AG04450 (cell line): ENCODE measurements around the gene GET4. TPM values are rescaled to one million over a fixed set of nuclear protein-coding genes. Genes with fewer than 3 reads are reported as not detected.

Experiments used
- CTCF ChIA-PET: fragments of 300-600, 350-600 bp; formaldehyde crosslinking; extraction: SDS; loops from one replicate; lab custom pipeline; 2022; ENCODE audit warnings: antibody characterized with exemption, inconsistent platforms; lab: Charles Lee
- POLR2A ChIA-PET: fragments of 350-600 bp; formaldehyde crosslinking; extraction: SDS; loops from one replicate; lab custom pipeline; 2021; ENCODE audit warnings: antibody characterized with exemption, inconsistent platforms; lab: Yijun Ruan, JAX
- DNase-seq: peaks from one replicate; pipeline ENCODE4 v3.0.0-alpha.2; 2011; ENCODE audit warnings: low read depth, low spot score
- H3K27ac ChIP-seq: one replicate; pipeline ENCODE4 v1.5.1; 2012; ENCODE audit warnings: low read depth, low read length, control low read depth
- H3K27me3 ChIP-seq: one replicate; pipeline ENCODE4 v1.6.0; 2012; ENCODE audit warnings: low read length; ENCODE audit not compliant: control insufficient read depth, insufficient read depth
- H3K4me3 ChIP-seq: 2 replicates; pipeline ENCODE4 v1.5.1; 2011; ENCODE audit warnings: mild to moderate bottlenecking, low read depth, low read length, control low read depth
- H3K9me3 ChIP-seq: 2 replicates; pipeline ENCODE4 v1.5.1; 2012; ENCODE audit warnings: low read length; ENCODE audit not compliant: control insufficient read depth, insufficient read depth
- polyA plus RNA-seq: library from polyadenylated mRNA; depleted of rRNA; stranded (reverse); fragments of >200 nt; gene quantifications from 2 replicates; pipeline ENCODE4 v1.2.3, GENCODE V29; 2011
- TF ChIP-seq, protein P1 (sequence below): IDR thresholded peaks from 2 replicates; pipeline ENCODE4 v1.5.1; 2011; ENCODE audit warnings: low read depth, low read length, control low read depth, inconsistent platforms

Gene GET4
- polyA plus RNA-seq, 1 experiment = 13.9 TPM

DNA sequence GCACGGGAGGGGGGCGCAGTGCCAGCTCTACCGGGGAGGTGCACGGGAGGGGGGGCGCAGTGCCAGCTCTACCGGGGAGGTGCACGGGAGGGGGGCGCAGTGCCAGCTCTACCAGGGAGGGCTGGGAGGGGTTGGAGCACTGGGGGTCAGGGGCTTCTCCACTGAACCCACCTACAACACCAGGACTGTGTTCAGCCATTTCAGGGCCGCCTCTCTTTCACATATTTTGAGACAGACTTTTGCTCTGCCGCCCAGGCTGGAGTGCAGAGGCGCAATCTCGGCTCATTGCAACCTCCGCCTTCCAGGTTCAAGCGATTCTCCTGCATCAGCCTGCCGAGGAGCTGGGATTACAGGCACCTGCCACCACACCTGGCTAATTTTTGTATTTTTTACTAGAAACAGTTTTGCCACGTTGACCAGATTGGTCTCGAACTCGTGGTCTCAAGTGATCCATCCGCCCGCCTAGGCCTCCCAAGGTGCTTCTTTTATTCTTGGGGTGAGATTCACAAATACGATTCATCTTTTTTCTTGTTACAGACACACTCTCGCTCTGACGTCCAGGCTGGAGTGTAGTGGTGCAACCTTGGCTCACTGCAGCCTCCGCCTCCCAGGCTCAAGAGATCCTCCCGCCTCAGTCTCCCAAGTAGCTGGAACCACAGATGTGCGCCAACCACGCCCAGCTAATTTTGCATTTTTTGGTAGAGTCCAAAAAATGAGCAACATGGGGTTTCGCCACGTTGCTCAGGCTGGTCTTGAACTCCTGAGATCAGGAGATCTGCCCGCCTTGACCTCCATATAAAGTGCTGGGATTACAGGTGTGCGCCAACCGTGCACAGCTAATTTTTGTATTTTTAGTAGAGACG is 41.1 kb downstream of the GET4 start:
- Histone ChIP-seq H3K27ac (no peak overlapping the region), H3K4me3 (no peak overlapping the region), H3K27me3 (no peaks in the 10 kb centered on the region), H3K9me3 (no peaks in the 10 kb centered on the region; the same call in 1 of the 2 replicates)
- POLR2A ChIA-PET = no interaction called here
- TF ChIP-seq, protein P1, sequence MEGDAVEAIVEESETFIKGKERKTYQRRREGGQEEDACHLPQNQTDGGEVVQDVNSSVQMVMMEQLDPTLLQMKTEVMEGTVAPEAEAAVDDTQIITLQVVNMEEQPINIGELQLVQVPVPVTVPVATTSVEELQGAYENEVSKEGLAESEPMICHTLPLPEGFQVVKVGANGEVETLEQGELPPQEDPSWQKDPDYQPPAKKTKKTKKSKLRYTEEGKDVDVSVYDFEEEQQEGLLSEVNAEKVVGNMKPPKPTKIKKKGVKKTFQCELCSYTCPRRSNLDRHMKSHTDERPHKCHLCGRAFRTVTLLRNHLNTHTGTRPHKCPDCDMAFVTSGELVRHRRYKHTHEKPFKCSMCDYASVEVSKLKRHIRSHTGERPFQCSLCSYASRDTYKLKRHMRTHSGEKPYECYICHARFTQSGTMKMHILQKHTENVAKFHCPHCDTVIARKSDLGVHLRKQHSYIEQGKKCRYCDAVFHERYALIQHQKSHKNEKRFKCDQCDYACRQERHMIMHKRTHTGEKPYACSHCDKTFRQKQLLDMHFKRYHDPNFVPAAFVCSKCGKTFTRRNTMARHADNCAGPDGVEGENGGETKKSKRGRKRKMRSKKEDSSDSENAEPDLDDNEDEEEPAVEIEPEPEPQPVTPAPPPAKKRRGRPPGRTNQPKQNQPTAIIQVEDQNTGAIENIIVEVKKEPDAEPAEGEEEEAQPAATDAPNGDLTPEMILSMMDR = no peak
- CTCF ChIA-PET = no interaction called here
- DNase-seq = no peak

GRCh38 chr7:918118-918425 is 41.7 kb downstream of the GET4 start:
- DNase-seq = no peak
- H3K4me3 ChIP-seq = no peak overlapping the region
- no peaks in the 10 kb centered on the region; the same call in 1 of the 2 replicates for H3K9me3 ChIP-seq
- TF ChIP-seq, protein P1 = no peak
- ChIA-PET POLR2A (no interaction called here), CTCF (no interaction called here)
- no peak overlapping the region for H3K27ac ChIP-seq
- H3K27me3 ChIP-seq = no peaks in the 10 kb centered on the region

DNA sequence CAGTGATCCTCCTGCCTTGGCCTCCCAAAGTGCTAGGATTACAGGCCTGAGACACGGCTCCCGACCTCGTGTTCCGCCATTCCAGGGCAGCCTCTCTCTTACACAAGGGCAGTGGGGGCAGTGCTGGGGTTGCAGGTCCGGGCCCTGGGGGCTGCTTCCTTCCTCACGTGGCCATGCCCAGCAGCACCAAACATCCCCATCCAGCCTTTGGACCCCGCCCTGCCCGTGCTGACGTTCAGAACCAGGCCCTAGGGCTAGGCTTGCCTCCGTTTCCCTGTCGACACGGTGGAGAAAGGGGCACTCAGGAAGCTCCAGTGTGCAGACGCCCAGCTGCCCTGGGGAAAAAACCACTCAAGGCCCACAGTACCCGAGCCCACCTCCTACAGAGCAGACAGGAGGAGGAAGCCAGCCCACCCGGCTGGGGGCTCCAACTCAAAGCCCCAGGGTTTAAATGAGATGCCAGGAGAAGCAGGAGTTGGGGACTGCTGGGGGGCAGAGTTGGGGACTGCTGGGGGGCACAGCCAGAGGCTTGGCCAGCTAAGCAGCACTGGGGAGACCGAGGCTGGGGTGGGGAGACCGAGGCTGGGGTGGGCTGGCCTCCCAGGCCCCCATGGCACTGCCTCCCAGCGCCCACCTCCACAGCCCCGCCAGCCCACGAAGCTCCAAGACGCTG is 42.2 kb downstream of the GET4 start:
- H3K27me3 ChIP-seq = no peaks in the 10 kb centered on the region
- no peaks in the 10 kb centered on the region; the same call in 1 of the 2 replicates for H3K9me3 ChIP-seq
- no peak overlapping the region for H3K27ac ChIP-seq
- no peak for DNase-seq
- ChIA-PET CTCF (no interaction called here), POLR2A (no interaction called here)
- no peak overlapping the region for H3K4me3 ChIP-seq
- TF ChIP-seq, protein P1 = no peak

- H3K27me3 ChIP-seq = no peaks in the 10 kb centered on the region
- no peak overlapping the region for H3K27ac ChIP-seq
- TF ChIP-seq, protein P1 = no peak
- DNase-seq = no peak
- H3K4me3 ChIP-seq = no peak overlapping the region
- ChIA-PET POLR2A (no interaction called here), CTCF (no interaction called here)
- no peaks in the 10 kb centered on the region; the same call in 1 of the 2 replicates for H3K9me3 ChIP-seq
Observed at GRCh38 chr7:919114-919442, 42.7 kb downstream of the GET4 start.

DNA sequence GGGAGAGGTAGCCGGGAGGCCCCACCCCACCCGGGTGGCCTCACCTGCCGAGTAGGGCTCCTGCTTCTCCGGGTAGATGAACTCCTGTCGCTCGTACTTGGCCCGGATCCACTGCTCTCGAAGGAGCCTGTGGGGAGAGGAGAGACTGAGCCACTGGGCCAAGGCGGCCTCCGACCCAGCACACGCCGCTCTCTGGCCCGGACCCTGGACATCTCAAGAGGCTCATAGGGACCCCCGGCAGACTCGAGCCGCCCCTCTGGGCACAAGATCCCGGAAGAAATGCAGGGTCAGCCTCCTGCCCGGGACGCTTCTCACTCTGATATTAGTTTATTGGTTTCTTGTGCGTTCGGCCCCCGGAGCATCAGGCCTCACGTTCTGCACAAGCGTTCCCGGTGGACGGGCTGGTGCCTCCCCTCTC is 43.6 kb downstream of the GET4 start:
- Histone ChIP-seq H3K9me3 (no peaks in the 10 kb centered on the region; the same call in 1 of the 2 replicates), H3K27ac (no peak overlapping the region), H3K4me3 (no peak overlapping the region), H3K27me3 (no peaks in the 10 kb centered on the region)
- POLR2A ChIA-PET = no interaction called here
- TF ChIP-seq, protein P1 = no peak
- no peak for DNase-seq
- CTCF ChIA-PET = no interaction called here
